HG03520 (cell line): Measurements from ENCODE around the gene TTF1.
A peak's percentile ranks its signal among the peaks of the same experiment; 100 is the strongest.

Experiments
- ATAC-seq: cut with Tn5 transposase; IDR thresholded peaks from one replicate; pipeline ENCODE4 v1.9.1; 2021; ENCODE audit warnings: mild to moderate bottlenecking, moderate library complexity; ENCODE audit not compliant: unreplicated experiment

TTF1 gene

GRCh38 chr9:132369421-132369820, 37.2 kb downstream of the TTF1 start:
- no peak for ATAC-seq

GRCh38 chr9:132367613-132368313, 38.9 kb downstream of the TTF1 start:
- ATAC-seq = no peak

GRCh38 chr9:132366481-132366880, 40.2 kb downstream of the TTF1 start:
- no peak for ATAC-seq

- ATAC-seq = no peak
Measured at GRCh38 chr9:132365986-132366385, 40.7 kb downstream of the TTF1 start.

GRCh38 chr9:132364068-132364467, 42.6 kb downstream of the TTF1 start:
- no peak for ATAC-seq

GRCh38 chr9:132357764-132358163, 48.9 kb downstream of the TTF1 start:
- ATAC-seq = no peak

- no peak for ATAC-seq
Measured at GRCh38 chr9:132356324-132356924, 50.2 kb downstream of the TTF1 start.

GRCh38 chr9:132354637-132355355, 51.8 kb downstream of the TTF1 start, which contains the start of gene SETX:
Gene SETX, minus strand, starts transcription at chr9:132354986. Its CDS starts 5,558 bp downstream, at chr9:132349428.
- ATAC-seq = peak; percentile 78

- no peak for ATAC-seq
Measured at GRCh38 chr9:132351404-132352045, 55.1 kb downstream of the TTF1 start.

- no peak for ATAC-seq
Measured at GRCh38 chr9:132350861-132351315, 55.8 kb downstream of the TTF1 start.

GRCh38 chr9:132348676-132349075, 58.0 kb downstream of the TTF1 start:
- no peak for ATAC-seq

- ATAC-seq = no peak
Measured at GRCh38 chr9:132346177-132346576, 60.5 kb downstream of the TTF1 start.

GRCh38 chr9:132341177-132341840, 65.3 kb downstream of the TTF1 start:
- ATAC-seq = no peak

- ATAC-seq = no peak
Measured at GRCh38 chr9:132334364-132334763, 72.3 kb downstream of the TTF1 start.

GRCh38 chr9:132333556-132333955, 73.1 kb downstream of the TTF1 start:
- ATAC-seq = no peak

GRCh38 chr9:132328580-132328979, 78.1 kb downstream of the TTF1 start:
- no peak for ATAC-seq

- ATAC-seq = no peak
Measured at GRCh38 chr9:132327537-132327936, 79.1 kb downstream of the TTF1 start.
